NK-92 treated with Interleukin-12 subunit alpha and Interleukin-12 subunit beta, amount 100 ng/mL, for 24 hours (cell line): ENCODE data around the gene HELZ2.

Source experiments
- DNase-seq: peaks from one replicate; lab custom pipeline; 2025; lab: John Stamatoyannopoulos, UW

HELZ2 gene

DNA sequence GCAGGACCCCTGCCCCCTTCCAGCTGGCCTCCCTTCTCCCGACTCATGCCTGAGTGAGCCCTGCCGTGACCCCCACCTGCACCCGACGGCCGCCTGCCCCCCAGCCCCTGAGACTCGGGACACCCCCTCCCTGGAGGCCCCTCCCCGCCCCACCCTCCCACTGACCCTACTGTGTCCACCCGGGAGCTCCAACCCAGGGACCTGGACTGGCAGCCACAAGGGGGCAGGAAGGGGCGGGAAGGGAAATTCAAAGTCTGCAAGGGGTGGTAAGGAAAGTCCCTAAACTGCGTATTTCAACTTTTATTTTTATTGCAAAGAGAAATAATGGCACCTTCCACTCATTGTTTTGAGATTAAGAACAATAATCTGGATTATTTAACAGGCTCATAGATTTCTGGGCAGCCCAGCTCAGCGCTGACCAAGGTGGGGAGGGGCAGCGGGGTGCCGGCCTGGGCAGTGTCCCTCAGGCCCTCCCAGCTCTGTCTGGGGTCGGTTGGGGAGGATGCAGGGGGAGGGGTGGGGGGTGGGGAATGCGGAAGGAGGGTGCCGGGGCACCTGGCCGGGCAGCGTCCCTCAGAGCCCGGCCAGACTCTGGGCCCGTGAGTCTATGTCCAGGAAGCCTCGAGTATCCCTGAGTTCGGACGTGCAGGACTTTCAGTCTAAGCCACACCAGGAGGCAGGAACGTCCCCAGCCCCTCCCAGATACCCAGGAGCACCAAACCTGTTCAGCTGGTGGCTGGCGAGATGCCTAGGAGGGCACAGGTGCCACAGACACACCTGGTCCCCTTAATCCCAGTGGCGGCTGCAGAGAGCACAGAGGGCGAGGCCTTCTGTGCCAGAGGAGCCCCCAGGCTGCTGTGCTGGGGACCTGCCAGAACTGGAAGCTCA lies 35.6 kb downstream of the HELZ2 start:
- no peak for DNase-seq

GRCh38 chr20:63537525-63538203 lies 36.4 kb downstream of the HELZ2 start:
- DNase-seq: peak; percentile 95

- DNase-seq: no peak
Measured at GRCh38 chr20:63536997-63537524, 37.0 kb downstream of the HELZ2 start, which contains the start of gene PTK6. PTK6 (minus strand) TSS chr20:63537376; CDS start chr20:63537314, 62 bp downstream.

GRCh38 chr20:63536241-63536977 lies 37.6 kb downstream of the HELZ2 start:
- no peak for DNase-seq

DNA sequence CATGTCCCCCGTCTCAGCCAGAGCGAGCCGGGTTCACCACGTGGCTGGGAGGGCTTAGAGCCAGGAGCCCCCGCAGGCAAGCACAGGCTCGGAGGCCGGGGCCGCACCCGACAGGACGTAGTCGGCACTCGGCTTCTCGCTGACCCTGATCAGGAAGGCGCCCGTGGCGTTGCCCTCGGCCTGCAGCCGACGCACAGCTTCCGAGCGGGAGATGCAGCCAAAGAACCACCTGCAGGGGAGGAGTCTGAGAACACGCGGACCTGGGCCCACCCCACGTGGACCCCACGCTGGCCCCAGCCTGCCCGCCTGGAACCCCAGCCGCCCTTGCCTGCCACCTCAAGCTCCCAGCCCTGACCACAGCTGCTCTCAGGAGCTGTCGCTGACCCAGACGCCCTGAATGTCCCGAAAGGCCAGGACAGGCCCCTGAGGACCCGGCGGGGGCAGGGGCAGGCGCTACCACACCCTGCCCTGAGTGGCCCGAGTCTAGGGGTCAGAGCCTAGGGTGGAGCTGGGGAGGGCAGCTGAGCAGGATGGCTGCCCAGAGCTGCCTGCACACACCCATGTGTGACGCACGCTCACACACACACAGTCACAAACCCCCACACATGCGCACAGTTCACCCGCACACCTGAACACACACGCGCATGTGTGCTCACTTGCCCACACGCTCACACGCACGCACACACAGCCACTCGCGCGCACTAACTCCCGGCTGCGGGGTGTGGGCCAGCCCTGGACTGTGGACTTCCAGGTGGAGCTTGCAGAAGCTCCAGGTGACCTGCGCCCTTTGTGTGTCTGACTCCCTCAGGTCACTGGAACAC lies 39.0 kb downstream of the HELZ2 start:
- no peak for DNase-seq

DNA sequence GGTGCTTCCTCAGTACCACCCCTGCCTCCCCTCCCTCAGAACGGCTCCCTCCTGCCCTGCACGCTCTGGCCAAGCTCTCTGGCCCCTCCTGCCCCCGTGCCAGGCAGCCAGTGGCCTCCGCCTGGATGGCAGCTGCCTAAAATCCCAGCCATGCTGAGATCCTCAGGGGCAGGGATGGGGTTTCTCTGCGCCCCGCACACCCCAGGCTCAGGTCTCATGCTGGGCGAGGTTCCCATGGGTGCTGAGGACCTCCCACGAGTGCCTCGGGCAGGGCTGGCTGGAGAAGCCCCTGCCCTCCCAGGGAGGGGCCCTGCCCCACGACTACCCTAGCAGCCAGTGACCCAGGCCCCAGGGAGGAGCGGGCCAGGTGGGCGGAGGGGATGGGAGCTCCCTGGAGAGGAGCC lies 39.6 kb downstream of the HELZ2 start:
- DNase-seq: no peak

- DNase-seq: no peak
Measured at GRCh38 chr20:63533871-63534393, 40.1 kb downstream of the HELZ2 start.

GRCh38 chr20:63533388-63533787 lies 40.7 kb downstream of the HELZ2 start:
- DNase-seq: no peak

GRCh38 chr20:63532449-63532971 lies 41.5 kb downstream of the HELZ2 start:
- DNase-seq: no peak

DNA sequence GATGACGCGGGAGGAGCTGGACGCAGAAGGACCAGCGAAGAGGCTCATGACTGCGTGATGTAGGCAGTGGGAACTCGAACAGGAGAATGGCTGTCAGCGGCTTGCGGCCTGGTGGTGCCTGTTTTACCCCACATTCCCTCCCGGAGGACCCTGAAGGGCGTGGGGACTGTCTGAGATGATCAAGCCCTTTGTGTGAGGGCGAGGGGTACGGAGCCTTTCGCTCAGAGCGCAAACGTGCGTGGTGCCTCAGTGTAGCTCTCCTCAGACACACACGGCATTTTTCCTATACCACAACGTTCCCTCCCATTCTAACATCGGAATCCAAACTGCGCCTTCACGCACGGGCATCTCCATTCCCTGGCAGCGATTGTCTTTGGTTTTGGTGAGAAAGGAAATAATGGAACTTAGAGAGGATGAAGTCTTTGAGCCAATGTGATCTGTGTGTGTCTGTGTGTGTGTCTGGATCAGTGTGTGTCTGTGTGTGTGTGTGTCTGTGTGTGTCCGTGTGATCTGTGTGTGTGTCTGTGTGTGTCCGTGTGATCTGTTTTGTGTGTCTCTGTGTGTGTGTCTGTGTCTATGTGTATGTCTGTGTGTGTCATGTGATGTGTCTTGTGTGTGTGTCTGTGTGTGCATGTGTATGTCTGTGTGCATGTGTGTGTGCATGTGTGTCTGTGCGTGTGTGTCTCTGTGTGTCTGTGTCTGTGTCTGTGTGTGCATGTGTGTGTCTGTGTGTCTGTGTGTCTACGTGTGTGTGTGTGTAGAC lies 42.2 kb downstream of the HELZ2 start:
- no peak for DNase-seq

DNA sequence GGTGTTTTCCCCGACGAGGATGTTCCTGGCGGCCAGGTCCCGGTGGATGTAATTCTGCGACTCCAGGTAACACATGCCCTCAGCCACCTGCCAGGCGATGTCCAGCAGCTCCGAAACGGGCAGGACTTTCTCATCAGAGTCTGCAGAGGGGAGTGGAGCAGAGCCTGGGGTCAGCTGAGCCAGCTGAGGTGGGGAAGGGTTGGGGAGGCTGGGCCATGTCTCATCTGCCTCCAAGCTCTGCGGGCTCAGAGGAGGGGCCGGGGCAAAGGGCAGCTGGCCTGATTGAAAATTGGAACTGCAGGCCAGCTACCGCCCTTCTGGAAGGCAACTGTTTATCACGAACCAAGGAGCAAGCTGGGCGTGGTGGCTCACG lies 43.3 kb downstream of the HELZ2 start:
- no peak for DNase-seq

DNA sequence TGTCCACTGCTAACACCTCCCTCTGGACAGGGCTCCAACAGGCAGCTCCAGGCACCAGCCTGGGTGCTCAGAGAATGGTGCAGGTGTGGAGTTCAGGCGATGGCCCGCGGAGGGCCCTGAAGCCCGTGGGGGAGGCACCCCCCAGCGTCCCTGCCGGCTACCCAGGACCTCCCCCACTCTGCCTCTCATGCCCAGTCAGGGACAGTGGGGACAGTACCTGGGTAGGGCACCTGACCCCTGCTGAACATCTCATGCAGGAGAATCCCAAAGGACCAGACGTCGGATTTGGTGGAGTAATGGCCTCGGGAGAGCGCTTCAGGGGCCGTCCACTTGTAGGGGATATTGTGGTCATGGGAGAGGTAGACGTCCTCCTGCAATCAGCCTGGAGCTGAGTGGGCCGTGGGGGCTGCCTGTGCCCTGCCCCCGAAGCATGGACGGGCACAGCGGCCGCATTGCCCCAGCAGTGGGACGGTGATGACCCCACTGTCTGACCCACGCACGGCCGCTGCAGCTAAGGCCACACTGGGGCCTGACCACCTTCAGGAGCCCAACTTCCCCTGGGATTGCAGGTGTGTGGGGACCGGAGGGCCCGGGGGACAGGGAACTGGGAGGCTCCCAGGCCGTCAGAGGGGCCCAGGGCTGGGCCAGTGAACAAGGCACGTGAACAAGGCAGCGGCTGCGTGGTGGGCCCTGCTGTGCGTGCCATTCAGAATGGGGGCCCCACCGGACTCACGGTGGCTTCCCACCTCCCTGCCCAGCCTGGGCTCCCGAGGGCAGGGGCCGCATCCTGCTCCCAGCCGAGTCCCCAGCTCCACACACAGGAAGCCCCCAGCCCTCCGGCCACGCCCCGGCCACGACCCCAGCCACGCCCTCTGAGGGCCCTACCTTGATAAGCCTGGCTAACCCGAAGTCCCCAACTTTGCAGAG lies 43.9 kb downstream of the HELZ2 start:
- DNase-seq: no peak

DNA sequence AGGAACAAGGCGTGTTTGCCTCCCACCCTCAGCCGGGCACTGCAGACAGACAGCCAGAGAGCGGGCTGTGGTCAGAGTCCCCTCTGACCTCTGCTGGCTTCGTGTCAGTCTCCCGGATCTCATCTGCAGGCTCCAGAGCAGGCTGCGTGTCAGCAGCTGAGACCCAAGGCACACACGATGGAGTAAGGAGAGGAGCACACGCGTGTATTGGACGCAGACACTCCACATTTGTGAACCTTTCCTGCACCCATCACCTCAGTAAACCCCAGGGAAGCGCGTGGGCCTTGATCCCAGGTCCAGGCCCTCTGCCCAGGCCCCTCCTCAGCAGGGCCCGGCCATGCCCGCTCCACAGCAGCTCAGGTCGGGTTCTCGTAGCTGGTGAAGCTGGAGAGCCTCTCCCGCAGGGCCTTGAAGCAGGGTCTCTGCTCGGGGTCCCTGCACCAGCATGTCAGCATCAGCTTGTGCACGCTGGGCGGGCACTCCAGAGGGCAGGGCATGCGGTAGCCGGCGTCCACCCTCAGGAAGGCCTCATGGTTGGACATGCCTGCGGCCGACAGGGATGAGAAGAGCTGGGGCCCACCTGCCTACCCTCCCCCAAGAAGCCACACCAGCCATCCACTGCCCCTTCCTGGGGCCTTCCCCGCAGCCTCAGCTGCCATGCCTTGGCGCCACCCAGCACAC lies 44.7 kb downstream of the HELZ2 start:
- no peak for DNase-seq

GRCh38 chr20:63527184-63527583 lies 46.9 kb downstream of the HELZ2 start:
- DNase-seq: no peak

- DNase-seq: no peak
Measured at GRCh38 chr20:63525971-63526370, 48.1 kb downstream of the HELZ2 start.

GRCh38 chr20:63525185-63525584 lies 48.9 kb downstream of the HELZ2 start:
- DNase-seq: no peak
